ENCODE measurements around the gene SLC44A4. TPM values are rescaled to one million over a fixed set of nuclear protein-coding genes. Genes with fewer than 3 reads are reported as not detected.
"Not testable (repeated sequence)": the region's sequence is repeated elsewhere in the genome, so short reads cannot be mapped to it uniquely, and the experiment has no call there.

SLC44A4 gene
- total RNA-seq, 1 donor, result not detected

DNA sequence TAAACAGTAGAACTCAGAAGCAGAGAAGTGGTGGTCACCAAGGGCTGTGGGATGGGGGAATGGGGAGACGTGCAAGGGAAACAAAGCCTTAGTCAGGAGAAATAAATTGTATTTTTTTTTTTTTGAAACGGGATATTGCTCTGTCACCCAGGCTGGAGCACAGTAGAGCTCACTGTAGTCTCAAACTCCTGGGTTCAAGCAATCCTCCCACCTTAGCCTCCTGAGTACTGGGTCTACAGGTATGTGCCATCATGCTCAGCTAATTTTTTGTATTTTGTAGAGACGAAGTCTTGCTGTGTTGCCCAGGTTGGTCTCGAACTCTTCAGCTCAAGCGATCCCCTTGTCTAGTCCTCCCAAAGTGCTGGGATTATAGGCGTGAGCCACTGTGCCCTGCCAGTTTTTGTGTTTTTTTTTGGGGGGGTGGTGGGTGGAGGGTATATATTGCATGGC lies 47.9 kb downstream of the SLC44A4 start:
- TF ChIP-seq, protein P1, sequence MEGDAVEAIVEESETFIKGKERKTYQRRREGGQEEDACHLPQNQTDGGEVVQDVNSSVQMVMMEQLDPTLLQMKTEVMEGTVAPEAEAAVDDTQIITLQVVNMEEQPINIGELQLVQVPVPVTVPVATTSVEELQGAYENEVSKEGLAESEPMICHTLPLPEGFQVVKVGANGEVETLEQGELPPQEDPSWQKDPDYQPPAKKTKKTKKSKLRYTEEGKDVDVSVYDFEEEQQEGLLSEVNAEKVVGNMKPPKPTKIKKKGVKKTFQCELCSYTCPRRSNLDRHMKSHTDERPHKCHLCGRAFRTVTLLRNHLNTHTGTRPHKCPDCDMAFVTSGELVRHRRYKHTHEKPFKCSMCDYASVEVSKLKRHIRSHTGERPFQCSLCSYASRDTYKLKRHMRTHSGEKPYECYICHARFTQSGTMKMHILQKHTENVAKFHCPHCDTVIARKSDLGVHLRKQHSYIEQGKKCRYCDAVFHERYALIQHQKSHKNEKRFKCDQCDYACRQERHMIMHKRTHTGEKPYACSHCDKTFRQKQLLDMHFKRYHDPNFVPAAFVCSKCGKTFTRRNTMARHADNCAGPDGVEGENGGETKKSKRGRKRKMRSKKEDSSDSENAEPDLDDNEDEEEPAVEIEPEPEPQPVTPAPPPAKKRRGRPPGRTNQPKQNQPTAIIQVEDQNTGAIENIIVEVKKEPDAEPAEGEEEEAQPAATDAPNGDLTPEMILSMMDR (IDR thresholded peaks at IDR 0.05; ENCODE audit: insufficient read depth, low read depth, low read length), result no peak
- H3K4me3 ChIP-seq (ENCODE audit: low read depth, low read length), result peak overlapping the region; percentile 84
- no peak for DNase-seq (ENCODE audit: low read depth)

DNA sequence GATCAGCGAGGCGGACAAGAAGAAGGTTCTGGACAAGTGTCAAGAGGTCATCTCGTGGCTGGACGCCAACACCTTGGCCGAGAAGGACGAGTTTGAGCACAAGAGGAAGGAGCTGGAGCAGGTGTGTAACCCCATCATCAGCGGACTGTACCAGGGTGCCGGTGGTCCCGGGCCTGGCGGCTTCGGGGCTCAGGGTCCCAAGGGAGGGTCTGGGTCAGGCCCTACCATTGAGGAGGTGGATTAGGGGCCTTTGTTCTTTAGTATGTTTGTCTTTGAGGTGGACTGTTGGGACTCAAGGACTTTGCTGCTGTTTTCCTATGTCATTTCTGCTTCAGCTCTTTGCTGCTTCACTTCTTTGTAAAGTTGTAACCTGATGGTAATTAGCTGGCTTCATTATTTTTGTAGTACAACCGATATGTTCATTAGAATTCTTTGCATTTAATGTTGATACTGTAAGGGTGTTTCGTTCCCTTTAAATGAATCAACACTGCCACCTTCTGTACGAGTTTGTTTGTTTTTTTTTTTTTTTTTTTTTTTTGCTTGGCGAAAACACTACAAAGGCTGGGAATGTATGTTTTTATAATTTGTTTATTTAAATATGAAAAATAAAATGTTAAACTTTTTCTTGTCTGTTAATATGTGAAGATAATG lies 49.0 kb downstream of the SLC44A4 start:
- DNase-seq (ENCODE audit: low read depth), result peak; percentile 72
- H3K4me3 ChIP-seq (ENCODE audit: low read depth, low read length), result peak overlapping the region; percentile 84
- TF ChIP-seq, protein P1 (IDR thresholded peaks at IDR 0.05; ENCODE audit: insufficient read depth, low read depth, low read length), result peak; percentile 43

DNA sequence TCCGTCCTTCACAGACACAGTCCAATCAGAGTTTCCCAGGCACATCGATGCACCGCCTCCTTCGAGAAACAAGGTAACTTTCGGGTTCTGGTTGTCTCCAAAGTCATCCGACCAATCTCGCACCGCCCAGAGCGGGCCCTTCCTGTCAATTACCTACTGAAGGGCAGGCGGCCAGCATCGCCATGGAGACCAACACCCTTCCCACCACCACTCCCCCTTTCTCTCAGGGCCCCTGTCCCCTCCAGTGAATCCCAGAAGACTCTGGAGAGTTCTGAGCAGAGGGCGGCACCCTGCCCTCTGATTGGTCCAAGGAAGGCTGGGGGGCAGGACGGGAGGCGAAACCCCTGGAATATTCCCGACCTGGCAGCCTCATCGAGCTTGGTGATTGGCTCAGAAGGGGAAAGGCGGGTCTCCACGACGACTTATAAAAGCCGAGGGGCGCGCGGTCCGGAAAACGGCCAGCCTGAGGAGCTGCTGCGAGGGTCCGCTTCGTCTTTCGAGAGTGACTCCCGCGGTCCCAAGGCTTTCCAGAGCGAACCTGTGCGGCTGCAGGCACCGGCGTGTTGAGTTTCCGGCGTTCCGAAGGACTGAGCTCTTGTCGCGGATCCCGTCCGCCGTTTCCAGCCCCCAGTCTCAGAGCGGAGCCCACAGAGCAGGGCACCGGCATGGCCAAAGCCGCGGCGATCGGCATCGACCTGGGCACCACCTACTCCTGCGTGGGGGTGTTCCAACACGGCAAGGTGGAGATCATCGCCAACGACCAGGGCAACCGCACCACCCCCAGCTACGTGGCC lies 51.3 kb downstream of the SLC44A4 start, which contains the start of gene HSPA1B:
Gene HSPA1B (plus strand): TSS at position 453 of the 794 bp plus-strand sequence. CDS start 213 bp downstream, at position 666.
- peak; percentile 100 for DNase-seq (ENCODE audit: low read depth)
- peak within 1 kb of the TSS; percentile 80 for H3K4me3 ChIP-seq (ENCODE audit: low read depth, low read length)
- TF ChIP-seq, protein P1 (IDR thresholded peaks at IDR 0.05; ENCODE audit: insufficient read depth, low read depth, low read length), result no peak

DNA sequence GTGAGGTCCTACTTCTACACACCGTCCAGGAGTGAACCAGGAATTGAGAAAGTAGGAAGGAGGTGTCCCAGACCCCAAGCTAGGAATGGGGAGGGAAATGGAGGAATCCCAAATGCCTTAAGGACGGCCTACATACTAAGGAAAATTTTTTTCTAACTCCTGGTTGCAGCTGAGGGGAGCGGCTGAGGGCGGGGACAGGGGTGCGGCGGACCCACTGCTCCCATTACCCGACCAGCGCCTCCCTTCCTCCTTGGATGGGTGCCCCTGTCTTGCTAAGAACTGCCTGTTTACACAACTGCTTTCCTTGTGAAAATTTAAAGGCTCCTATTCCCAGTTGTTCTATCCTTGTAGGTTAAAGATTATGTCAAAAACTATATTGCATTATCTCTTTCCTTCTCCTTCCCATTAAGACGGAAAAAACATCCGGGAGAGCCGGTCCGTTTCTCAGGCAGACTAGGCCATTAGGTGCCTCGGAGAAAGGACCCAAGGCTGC lies 52.0 kb downstream of the SLC44A4 start:
- DNase-seq (ENCODE audit: low read depth), result peak; percentile 87
- TF ChIP-seq, protein P1 (IDR thresholded peaks at IDR 0.05; ENCODE audit: insufficient read depth, low read depth, low read length), result no peak
- H3K4me3 ChIP-seq (ENCODE audit: low read depth, low read length), result peak overlapping the region; percentile 54

DNA sequence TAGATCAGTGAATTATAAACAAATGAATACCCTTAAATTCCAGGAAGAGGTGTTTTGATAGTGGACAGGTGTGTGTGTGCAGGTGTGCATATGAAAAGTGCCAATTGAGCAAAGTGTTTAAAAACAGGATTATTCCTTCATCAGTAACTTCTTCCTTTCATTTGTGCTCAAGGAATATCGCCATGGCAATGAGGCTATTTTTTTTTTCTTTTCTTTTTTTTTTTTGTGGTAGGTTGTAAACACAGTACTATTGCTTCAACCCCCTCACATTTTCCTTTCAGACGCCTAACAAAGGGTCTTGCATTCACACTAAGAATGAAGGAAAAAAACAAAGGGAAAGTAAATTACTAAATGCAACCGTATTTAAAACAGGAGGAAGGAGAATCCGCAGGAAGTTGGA lies 53.2 kb downstream of the SLC44A4 start:
- no peak overlapping the region for H3K4me3 ChIP-seq (ENCODE audit: low read depth, low read length)
- no peak for DNase-seq (ENCODE audit: low read depth)
- TF ChIP-seq, protein P1 (IDR thresholded peaks at IDR 0.05; ENCODE audit: insufficient read depth, low read depth, low read length), result no peak

DNA sequence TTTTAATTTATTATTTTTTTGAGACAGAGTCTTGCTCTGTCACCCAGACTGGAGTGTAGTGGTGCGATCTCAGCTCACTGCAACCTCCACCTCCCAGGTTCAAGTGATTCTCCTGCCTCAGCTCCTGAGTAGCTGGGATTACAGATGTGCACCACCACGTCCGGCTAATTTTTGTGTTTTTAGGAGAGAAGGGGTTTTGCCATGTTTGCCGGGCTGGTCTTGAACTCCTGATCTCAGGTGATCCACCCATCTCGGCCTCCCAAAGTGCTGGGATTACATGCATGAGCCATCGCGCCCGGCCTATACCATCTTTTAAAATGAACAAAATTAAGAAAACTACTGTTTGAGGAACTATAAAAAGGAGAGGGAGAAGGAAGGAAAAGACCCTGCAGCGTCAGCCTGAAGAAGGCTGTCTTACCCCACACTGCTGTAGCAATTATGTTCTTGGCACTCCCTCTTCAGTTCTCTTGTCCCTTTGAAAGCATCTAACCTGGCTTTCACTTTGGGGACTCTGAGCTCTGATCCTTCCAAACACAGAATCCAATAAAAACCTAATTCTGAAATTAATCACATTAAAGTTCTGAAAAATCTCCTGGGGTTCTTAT lies 55.1 kb downstream of the SLC44A4 start:
- DNase-seq (ENCODE audit: low read depth); H3K4me3 ChIP-seq (ENCODE audit: low read depth, low read length): not testable (repeated sequence)
